Upper lobe of left lung (tissue), 4 donors: ENCODE results near the gene CABCOCO1.
"Not testable (repeated sequence)": the region's sequence is repeated elsewhere in the genome, so short reads cannot be mapped to it uniquely, and the experiment has no call there.

Experiments
- POLR2AphosphoS5 ChIP-seq, 2 donors: sonication (generic); formaldehyde crosslinking; IDR thresholded peaks; one replicate each; pipeline ENCODE4 v1.5.1; 2017; ENCODE audit warnings: antibody characterized with exemption in 2 of 2
- TF ChIP-seq, protein P1 (sequence below), 6 experiments: fragments of 450-650 bp in 4 of 6; fragments of 200-600 bp in 2 of 6; sonication (generic) in 2 of 6; IDR thresholded peaks; one replicate each; pipeline ENCODE4 v1.5.1; 2016 to 2019; ENCODE audit warnings: antibody characterized with exemption in 6 of 6

DNA sequence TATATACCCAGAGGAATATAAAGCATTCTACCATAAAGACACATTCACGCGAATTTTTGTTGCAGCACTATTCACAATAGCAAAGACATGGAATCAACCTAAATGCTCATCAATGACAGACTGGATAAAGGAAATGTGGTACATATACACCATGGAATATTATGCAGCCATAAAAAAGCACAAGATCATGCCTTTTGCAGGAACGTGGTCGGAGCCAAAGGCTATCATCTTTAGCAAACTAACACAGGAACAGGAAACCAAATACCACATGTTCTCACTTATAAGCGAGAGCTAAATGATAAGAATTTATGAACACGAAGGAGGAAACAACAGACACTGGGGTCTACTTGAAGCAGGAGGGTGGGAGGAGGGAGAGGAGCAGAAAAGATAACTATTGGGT, 74.7 kb downstream of the CABCOCO1 start:
- TF ChIP-seq, protein P1, sequence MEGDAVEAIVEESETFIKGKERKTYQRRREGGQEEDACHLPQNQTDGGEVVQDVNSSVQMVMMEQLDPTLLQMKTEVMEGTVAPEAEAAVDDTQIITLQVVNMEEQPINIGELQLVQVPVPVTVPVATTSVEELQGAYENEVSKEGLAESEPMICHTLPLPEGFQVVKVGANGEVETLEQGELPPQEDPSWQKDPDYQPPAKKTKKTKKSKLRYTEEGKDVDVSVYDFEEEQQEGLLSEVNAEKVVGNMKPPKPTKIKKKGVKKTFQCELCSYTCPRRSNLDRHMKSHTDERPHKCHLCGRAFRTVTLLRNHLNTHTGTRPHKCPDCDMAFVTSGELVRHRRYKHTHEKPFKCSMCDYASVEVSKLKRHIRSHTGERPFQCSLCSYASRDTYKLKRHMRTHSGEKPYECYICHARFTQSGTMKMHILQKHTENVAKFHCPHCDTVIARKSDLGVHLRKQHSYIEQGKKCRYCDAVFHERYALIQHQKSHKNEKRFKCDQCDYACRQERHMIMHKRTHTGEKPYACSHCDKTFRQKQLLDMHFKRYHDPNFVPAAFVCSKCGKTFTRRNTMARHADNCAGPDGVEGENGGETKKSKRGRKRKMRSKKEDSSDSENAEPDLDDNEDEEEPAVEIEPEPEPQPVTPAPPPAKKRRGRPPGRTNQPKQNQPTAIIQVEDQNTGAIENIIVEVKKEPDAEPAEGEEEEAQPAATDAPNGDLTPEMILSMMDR (IDR thresholded peaks at IDR 0.05), result not testable (repeated sequence)
- not testable (repeated sequence) for TF ChIP-seq POLR2AphosphoS5 (IDR thresholded peaks at IDR 0.05)
